ENCODE results near the gene SLX4IP. TPM values are rescaled to one million over a fixed set of nuclear protein-coding genes. Genes with fewer than 3 reads are reported as not detected.

Gene SLX4IP
- total and polyA plus RNA-seq, 2 of the 13 experiments (the other 11 are each of a cell fraction or from before 2014, with no cell fraction given), result 3.6 to 7.3 TPM

DNA sequence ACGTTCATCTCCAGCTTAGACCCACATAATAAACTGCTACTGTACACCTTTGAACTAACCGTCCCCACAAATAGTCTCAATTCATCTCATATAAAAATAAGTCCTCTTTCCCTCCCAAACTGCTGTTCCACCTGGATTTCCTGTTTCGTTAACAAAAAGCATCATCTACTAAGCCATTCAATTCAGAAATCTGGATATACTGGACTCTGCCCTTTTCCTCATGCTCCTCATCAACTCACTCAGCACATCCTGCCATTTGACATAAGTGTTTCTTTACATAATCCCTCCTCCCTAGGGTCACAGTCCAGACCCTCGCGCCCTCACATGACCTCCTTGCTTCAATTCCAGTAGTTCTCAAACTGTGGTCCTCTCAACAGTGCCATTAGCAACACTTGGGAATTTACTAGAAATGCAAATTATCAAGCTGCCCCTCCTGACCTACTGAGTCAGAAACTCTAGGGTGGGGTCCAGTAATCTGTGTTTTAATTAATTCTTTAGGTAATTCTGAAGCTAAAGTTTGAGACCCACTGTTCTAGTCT lies 5.6 kb upstream of the SLX4IP start (continued):
- TF ChIP-seq ASH2L (IDR thresholded peaks at IDR 0.05; ENCODE audit: insufficient read length, low read depth, low read length), result peak; percentile 75
- no peak for TF ChIP-seq ZNF34 (CRISPR knock-in tag; IDR thresholded peaks at IDR 0.05; ENCODE audit: borderline replicate concordance)
- TF ChIP-seq, protein P1, sequence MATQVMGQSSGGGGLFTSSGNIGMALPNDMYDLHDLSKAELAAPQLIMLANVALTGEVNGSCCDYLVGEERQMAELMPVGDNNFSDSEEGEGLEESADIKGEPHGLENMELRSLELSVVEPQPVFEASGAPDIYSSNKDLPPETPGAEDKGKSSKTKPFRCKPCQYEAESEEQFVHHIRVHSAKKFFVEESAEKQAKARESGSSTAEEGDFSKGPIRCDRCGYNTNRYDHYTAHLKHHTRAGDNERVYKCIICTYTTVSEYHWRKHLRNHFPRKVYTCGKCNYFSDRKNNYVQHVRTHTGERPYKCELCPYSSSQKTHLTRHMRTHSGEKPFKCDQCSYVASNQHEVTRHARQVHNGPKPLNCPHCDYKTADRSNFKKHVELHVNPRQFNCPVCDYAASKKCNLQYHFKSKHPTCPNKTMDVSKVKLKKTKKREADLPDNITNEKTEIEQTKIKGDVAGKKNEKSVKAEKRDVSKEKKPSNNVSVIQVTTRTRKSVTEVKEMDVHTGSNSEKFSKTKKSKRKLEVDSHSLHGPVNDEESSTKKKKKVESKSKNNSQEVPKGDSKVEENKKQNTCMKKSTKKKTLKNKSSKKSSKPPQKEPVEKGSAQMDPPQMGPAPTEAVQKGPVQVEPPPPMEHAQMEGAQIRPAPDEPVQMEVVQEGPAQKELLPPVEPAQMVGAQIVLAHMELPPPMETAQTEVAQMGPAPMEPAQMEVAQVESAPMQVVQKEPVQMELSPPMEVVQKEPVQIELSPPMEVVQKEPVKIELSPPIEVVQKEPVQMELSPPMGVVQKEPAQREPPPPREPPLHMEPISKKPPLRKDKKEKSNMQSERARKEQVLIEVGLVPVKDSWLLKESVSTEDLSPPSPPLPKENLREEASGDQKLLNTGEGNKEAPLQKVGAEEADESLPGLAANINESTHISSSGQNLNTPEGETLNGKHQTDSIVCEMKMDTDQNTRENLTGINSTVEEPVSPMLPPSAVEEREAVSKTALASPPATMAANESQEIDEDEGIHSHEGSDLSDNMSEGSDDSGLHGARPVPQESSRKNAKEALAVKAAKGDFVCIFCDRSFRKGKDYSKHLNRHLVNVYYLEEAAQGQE (IDR thresholded peaks at IDR 0.05; ENCODE audit: borderline replicate concordance in 1 of 2, low read depth in 1 of 2, low read length in 2 of 2), result peak in 1 of 2 experiments; percentile 33; a peak in 1 of 4 replicates
- peak; percentile 88 for TF ChIP-seq PITX1 (CRISPR knock-in tag; IDR thresholded peaks at IDR 0.05)
- no peak for TF ChIP-seq ZNF264 (CRISPR knock-in tag; IDR thresholded peaks at IDR 0.05)
- no peak for TF ChIP-seq HNRNPLL (IDR thresholded peaks at IDR 0.05; ENCODE audit: low read depth, low read length, poor library complexity, severe bottlenecking)
- no peak for TF ChIP-seq SMAD1 (CRISPR knock-in tag; IDR thresholded peaks at IDR 0.05; ENCODE audit: borderline replicate concordance, low read depth)
- TF ChIP-seq POGZ (CRISPR knock-in tag; IDR thresholded peaks at IDR 0.05), result peak; percentile 94
- TF ChIP-seq ZNF383 (CRISPR knock-in tag; IDR thresholded peaks at IDR 0.05; ENCODE audit: borderline replicate concordance), result no peak
- TF ChIP-seq, protein P2, sequence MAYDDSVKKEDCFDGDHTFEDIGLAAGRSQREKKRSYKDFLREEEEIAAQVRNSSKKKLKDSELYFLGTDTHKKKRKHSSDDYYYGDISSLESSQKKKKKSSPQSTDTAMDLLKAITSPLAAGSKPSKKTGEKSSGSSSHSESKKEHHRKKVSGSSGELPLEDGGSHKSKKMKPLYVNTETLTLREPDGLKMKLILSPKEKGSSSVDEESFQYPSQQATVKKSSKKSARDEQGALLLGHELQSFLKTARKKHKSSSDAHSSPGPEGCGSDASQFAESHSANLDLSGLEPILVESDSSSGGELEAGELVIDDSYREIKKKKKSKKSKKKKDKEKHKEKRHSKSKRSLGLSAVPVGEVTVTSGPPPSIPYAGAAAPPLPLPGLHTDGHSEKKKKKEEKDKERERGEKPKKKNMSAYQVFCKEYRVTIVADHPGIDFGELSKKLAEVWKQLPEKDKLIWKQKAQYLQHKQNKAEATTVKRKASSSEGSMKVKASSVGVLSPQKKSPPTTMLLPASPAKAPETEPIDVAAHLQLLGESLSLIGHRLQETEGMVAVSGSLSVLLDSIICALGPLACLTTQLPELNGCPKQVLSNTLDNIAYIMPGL (CRISPR knock-in tag; IDR thresholded peaks at IDR 0.05; ENCODE audit: borderline replicate concordance in 1 of 2, low read depth in 1 of 2), result peak in 1 of 2 experiments; percentile 66; a peak in 1 of 4 replicates
- peak; percentile 72 for TF ChIP-seq DMAP1 (CRISPR knock-in tag; IDR thresholded peaks at IDR 0.05)
- TF ChIP-seq, protein P3, sequence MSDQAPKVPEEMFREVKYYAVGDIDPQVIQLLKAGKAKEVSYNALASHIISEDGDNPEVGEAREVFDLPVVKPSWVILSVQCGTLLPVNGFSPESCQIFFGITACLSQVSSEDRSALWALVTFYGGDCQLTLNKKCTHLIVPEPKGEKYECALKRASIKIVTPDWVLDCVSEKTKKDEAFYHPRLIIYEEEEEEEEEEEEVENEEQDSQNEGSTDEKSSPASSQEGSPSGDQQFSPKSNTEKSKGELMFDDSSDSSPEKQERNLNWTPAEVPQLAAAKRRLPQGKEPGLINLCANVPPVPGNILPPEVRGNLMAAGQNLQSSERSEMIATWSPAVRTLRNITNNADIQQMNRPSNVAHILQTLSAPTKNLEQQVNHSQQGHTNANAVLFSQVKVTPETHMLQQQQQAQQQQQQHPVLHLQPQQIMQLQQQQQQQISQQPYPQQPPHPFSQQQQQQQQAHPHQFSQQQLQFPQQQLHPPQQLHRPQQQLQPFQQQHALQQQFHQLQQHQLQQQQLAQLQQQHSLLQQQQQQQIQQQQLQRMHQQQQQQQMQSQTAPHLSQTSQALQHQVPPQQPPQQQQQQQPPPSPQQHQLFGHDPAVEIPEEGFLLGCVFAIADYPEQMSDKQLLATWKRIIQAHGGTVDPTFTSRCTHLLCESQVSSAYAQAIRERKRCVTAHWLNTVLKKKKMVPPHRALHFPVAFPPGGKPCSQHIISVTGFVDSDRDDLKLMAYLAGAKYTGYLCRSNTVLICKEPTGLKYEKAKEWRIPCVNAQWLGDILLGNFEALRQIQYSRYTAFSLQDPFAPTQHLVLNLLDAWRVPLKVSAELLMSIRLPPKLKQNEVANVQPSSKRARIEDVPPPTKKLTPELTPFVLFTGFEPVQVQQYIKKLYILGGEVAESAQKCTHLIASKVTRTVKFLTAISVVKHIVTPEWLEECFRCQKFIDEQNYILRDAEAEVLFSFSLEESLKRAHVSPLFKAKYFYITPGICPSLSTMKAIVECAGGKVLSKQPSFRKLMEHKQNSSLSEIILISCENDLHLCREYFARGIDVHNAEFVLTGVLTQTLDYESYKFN (CRISPR knock-in tag; conservative IDR thresholded peaks at IDR 0.05), result peak; percentile 86
- 0 out of 2 replicates have a peak, but pooled peaks have one; percentile 50 for TF ChIP-seq ZSCAN9 (CRISPR knock-in tag; IDR thresholded peaks at IDR 0.05; ENCODE audit: borderline replicate concordance)
- TF ChIP-seq, protein P4, sequence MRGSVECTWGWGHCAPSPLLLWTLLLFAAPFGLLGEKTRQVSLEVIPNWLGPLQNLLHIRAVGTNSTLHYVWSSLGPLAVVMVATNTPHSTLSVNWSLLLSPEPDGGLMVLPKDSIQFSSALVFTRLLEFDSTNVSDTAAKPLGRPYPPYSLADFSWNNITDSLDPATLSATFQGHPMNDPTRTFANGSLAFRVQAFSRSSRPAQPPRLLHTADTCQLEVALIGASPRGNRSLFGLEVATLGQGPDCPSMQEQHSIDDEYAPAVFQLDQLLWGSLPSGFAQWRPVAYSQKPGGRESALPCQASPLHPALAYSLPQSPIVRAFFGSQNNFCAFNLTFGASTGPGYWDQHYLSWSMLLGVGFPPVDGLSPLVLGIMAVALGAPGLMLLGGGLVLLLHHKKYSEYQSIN (CRISPR knock-in tag; IDR thresholded peaks at IDR 0.05; ENCODE audit: borderline replicate concordance), result no peak
- TF ChIP-seq ZNF546 (CRISPR knock-in tag; conservative IDR thresholded peaks at IDR 0.05), result no peak
- no peak for TF ChIP-seq ZNF326 (CRISPR knock-in tag; IDR thresholded peaks at IDR 0.05; ENCODE audit: borderline replicate concordance)
- TF ChIP-seq TAF1 (CRISPR knock-in tag; IDR thresholded peaks at IDR 0.05), result no peak
- TF ChIP-seq ZNF124 (CRISPR knock-in tag; IDR thresholded peaks at IDR 0.05), result no peak
- peak; percentile 91 for TF ChIP-seq NCOR1 (IDR thresholded peaks at IDR 0.05; ENCODE audit: borderline replicate concordance, low read length)
